ENCODE results near the gene GRK2. TPM values are rescaled to one million over a fixed set of nuclear protein-coding genes. Genes with fewer than 3 reads are reported as not detected.
A peak's percentile ranks its signal among the peaks of the same experiment; 100 is the strongest.

The GRK2 gene
- total and polyA plus RNA-seq, 2 donors (not counting 1 experiment from before 2014, with no cell fraction given), result 294 to 534 TPM

DNA sequence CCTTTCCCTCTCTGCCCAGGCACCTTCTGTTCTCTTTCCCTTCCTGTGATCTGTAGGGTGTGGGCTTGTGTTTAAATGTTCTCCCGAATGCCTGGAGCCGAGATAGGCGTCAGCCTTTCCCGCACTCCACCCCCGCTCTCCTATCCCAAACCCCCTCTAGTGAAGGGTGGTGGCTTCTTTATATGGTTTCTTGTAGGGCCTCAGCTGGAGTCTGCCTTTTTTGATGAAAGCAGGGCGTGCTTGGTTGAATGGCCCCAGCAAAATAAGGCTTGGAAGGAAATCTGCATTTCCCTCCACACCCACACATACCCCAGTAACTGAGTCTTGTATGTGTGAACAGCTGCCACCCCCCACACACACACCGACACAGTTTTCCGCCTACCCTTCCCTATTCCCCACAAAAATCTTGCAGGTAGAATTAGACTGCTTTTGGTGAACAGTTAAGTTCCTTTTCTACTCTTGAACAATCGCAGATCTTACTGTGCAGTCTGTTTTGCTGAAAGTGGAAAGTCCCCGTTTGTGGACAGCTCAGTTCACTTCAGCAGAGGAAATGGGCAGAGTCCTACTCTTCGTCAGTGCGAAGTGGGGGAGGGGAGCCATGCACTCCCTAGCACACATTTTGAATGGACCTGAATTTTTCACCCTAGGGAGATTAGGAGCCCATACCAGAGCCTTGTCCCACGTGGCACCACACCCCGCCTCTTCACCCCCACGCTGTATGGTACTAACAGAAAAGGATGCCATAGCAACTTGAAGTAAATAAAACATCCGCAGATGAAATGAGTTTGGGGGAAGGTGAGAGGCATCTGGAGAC, 25.5 kb upstream of the GRK2 start:
- ATAC-seq (ENCODE audit: low read depth) (peak; percentile 42), DNase-seq (peak; percentile 92)
- Mint-ChIP-seq H3K27me3 (no peaks in the 10 kb centered on the region), H3K27ac (peak overlapping the region; percentile 99), H3K9me3 (ENCODE audit: insufficient read depth) (no peaks in the 10 kb centered on the region), H3K4me1 (peaks cover 45% of the 10 kb centered on the region), H3K4me3 (peak overlapping the region; percentile 96)
- TF ChIP-seq, protein P1, sequence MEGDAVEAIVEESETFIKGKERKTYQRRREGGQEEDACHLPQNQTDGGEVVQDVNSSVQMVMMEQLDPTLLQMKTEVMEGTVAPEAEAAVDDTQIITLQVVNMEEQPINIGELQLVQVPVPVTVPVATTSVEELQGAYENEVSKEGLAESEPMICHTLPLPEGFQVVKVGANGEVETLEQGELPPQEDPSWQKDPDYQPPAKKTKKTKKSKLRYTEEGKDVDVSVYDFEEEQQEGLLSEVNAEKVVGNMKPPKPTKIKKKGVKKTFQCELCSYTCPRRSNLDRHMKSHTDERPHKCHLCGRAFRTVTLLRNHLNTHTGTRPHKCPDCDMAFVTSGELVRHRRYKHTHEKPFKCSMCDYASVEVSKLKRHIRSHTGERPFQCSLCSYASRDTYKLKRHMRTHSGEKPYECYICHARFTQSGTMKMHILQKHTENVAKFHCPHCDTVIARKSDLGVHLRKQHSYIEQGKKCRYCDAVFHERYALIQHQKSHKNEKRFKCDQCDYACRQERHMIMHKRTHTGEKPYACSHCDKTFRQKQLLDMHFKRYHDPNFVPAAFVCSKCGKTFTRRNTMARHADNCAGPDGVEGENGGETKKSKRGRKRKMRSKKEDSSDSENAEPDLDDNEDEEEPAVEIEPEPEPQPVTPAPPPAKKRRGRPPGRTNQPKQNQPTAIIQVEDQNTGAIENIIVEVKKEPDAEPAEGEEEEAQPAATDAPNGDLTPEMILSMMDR (IDR thresholded peaks at IDR 0.05), result no peak
- TF ChIP-seq EZH2 (IDR thresholded peaks at IDR 0.05; ENCODE audit: borderline replicate concordance, insufficient read depth, low read depth, low read length, poor library complexity, severe bottlenecking), result no peak
- H4K20me1 ChIP-seq (ENCODE audit: control insufficient read depth, insufficient read depth, low read length, poor library complexity, severe bottlenecking), result peaks cover 54% of the 10 kb centered on the region
- peaks cover 26 to 34% of the 10 kb centered on the region in 2 donors for H3K4me1 ChIP-seq (ENCODE audit: control insufficient read depth in 2 of 2, insufficient read depth in 2 of 2, low read length in 2 of 2)
- H3K27me3 ChIP-seq (replicated peaks in 1 of 4; ENCODE audit: control extremely low read depth in 1 of 4, control insufficient read depth in 3 of 4, insufficient read depth in 4 of 4, low read length in 3 of 4), result no peaks in the 10 kb centered on the region
- H3K79me2 ChIP-seq (ENCODE audit: control insufficient read depth, insufficient read depth, low read length), result peaks cover 63% of the 10 kb centered on the region
- ChIA-PET POLR2A (interaction anchor here (0.6 to 2.4 kb wide), 17 partner anchors 9 to 563 kb away, joined by 3 to 12 read pairs (median 3); partner anchors contain the start of genes ANKRD13D, KDM2A, POLD4 and RBM4B), CTCF (interaction anchor here (1.0 to 3.9 kb wide), 14 partner anchors 12 to 147 kb away, joined by 3 to 30 read pairs (median 5); partner anchors contain the start of genes ANKRD13D, GRK2 and POLD4)
- 0% methylated on average over 2 of the region's 16 CpGs for WGBS (ENCODE audit: insufficient coverage)
- peak overlapping the region; percentile 88 for H3K4me2 ChIP-seq (replicated peaks; ENCODE audit: low read depth, low read length, poor library complexity, severe bottlenecking)
- peak overlapping the region; percentile 86 to 91 for H3K27ac ChIP-seq (ENCODE audit: low read length in 2 of 2)
- H3K9ac ChIP-seq (ENCODE audit: low read length), result peak overlapping the region; percentile 85
- intact Hi-C loops (cut with micrococcal nuclease), result loop anchor here (1.0 to 5.0 kb wide), 6 partner anchors 12 to 267 kb away; partner anchors contain the start of genes CDK2AP2 and PITPNM1
- peaks cover 0 to 35% of the 10 kb centered on the region in 2 experiments for H3K36me3 ChIP-seq (replicated peaks in 1 of 2; ENCODE audit: control extremely low read depth in 1 of 2, control insufficient read depth in 1 of 2, extremely low read depth in 1 of 2, insufficient read depth in 2 of 2, low read length in 1 of 2)
- no peak overlapping the region for H2AFZ ChIP-seq (ENCODE audit: insufficient read depth, low read depth, low read length, poor library complexity, severe bottlenecking)
- no peaks in the 10 kb centered on the region for H3K9me3 ChIP-seq (ENCODE audit: control extremely low read depth in 1 of 3, control insufficient read depth in 2 of 3, insufficient read depth in 1 of 3, low read length in 2 of 3)
- H3K4me3 ChIP-seq (ENCODE audit: control extremely low read depth in 1 of 5, extremely low read depth in 1 of 5, insufficient read depth in 1 of 5, low read depth in 2 of 5, low read length in 4 of 5), result peak overlapping the region; percentile 71 to 99 (median 82)

All from B cell (primary cell).